Measurements from ENCODE around the gene ARMH3.

The ARMH3 gene

GRCh38 chr10:101956117-101956516 is 99.9 kb downstream of the ARMH3 start:
- DNase-seq: no peak
- intact Hi-C loops (cut with DNase I): no loop called here

- intact Hi-C loops (cut with DNase I): no loop called here
- DNase-seq: no peak
Measured at GRCh38 chr10:101952191-101952590, 103.8 kb downstream of the ARMH3 start.

- no peak for DNase-seq
- intact Hi-C loops (cut with DNase I): no loop called here
Measured at GRCh38 chr10:101950213-101950612, 105.8 kb downstream of the ARMH3 start.

GRCh38 chr10:101941871-101942270 is 114.1 kb downstream of the ARMH3 start:
- DNase-seq: no peak
- intact Hi-C loops (cut with DNase I): no loop called here

DNA sequence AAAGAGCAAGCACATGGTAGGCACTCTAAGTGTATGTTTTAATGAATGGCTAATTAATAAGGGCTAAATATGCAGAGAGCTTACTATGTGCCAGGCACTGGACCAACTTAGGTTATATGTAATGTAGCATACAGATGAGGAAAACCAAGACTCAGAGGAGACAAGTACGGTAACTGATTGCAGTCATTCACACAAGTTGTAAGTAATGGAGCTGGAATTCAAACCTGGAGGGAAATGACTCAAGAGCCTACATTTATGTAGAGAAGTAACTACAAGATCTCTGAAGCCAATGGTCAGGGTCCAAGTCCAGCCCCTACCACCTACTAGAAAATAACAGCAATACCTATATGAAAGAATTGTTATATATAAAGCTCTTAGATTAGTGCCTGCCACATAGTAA is 115.1 kb downstream of the ARMH3 start:
- intact Hi-C loops (cut with DNase I): no loop called here
- no peak for DNase-seq

DNA sequence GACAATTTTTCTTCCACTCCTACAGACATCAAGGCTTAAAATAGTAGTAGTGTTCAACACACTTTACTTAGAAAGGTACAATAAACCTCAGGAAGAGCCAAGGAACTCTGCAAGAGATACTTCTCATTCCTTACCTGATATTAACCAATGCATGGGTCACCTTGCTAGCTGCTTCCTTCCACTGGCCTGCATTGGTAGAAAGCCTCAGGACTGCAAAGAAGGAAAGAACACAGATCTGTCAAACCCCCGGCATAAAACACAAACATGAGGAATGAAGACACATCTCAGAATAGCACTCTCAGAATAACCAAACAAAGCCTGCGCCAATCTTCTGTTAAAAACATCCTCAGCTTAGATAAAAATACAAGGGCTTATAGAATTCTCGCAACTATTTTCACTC is 116.2 kb downstream of the ARMH3 start:
- intact Hi-C loops (cut with DNase I): no loop called here

DNA sequence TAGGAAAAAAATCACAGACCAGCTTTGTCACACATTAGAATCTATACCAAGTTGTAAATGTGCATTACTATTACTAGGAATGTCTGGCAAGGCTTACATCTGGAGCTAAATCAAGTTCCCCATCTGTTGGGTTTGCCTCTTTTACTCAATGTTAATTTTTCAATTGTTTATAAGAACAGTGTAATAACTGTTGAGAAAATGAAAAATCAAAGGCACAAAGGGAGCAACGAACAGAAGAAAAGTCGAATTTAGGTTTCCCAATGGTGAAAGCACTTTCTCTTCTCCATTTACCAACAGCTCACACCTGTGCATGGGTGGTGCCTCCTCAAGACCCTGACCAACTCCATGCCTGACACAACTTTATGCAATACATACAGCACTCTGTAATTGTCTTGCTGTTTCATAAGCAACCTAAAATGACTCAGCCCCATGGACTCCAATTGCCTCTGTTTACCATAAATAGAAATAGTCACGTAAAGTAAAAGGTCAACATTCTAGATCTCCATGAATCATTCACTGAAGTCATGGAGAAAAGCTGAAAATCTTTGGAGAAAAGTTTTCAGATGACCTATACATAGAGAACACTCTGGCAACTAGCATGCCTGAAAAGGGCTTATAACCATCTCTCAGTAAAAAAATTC is 116.8 kb downstream of the ARMH3 start:
- intact Hi-C loops (cut with DNase I): no loop called here
- DNase-seq: no peak

More for the DNA sequence above, 116.2 kb downstream of the ARMH3 start:
- DNase-seq: no peak

GRCh38 chr10:101938305-101939007 is 117.5 kb downstream of the ARMH3 start:
- intact Hi-C loops (cut with DNase I): no loop called here
- no peak for DNase-seq

GRCh38 chr10:101935431-101935830 is 120.5 kb downstream of the ARMH3 start:
- intact Hi-C loops (cut with DNase I): no loop called here
- no peak for DNase-seq

DNA sequence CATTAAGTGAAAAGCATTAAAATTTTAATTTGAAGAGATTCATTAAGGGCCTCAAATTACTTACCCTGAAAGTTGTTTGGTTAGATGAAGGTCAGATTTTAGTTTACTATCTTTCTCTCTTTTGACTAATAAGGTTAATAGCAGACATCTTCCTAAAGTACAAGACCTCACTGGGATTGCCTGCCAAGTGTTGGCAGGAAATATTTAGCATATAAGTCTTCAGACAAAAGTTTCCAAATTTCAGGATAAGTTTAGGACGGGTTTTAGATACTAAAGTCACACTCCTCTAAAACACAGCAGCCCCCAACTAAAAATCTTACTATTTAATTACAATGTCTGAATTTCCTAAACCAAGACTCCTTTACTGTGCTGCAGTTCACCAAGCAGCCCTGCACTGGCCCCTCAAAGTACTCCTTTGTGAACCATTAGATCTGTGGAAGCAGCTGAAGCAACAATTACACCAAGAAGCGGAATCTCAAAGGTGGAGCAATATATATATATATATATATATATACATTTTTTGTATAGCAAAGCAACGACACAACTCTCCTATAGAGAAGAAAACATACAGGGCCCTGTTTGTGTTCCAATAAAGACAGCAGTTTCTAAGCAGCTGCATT is 121.2 kb downstream of the ARMH3 start:
- intact Hi-C loops (cut with DNase I): no loop called here
- DNase-seq: no peak

GRCh38 chr10:101933976-101934375 is 122.0 kb downstream of the ARMH3 start:
- intact Hi-C loops (cut with DNase I): no loop called here
- DNase-seq: no peak

- intact Hi-C loops (cut with DNase I): no loop called here
- DNase-seq: no peak
Measured at GRCh38 chr10:101932183-101932582, 123.8 kb downstream of the ARMH3 start.

GRCh38 chr10:101925027-101925426 is 130.9 kb downstream of the ARMH3 start:
- intact Hi-C loops (cut with DNase I): no loop called here
- DNase-seq: no peak

DNA sequence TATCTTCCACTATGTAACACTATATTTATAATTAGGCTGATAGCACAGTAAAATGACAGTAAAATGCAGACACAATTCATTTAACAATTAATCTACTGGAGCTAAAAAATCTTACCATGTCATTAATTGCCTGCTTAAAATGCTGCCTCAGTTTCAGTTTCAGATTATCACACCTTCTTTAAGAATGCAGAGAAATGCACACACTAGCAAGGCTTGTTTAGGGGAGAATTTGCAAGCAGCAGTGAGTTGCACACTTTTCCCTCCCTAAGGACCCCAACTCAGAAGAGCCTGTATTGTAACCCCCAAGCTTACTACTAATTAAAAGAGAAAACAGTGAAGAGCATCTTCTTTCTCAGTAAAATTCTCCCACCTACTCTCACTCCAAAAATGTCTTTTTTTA is 132.7 kb downstream of the ARMH3 start:
- intact Hi-C loops (cut with DNase I): no loop called here

DNA sequence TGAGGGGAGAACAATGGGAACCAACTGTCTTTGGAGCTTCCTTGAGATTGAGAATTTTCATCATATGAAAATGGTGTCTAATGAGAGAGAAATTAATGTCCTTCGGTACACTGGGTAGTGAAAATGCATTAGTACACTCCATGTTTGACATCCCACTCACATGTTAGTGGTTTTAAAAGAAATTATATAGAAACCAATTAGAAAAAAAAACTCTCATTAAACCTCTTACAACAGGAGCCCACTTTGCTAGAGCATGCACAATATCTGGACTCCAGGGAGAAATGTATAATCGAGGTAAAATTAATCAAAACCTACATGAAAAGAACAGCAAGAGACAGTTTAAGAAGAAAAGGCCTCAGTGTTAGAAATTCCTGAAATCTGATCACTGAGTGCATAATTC is 133.1 kb downstream of the ARMH3 start:
- DNase-seq: no peak
- intact Hi-C loops (cut with DNase I): no loop called here

More for the DNA sequence above, 132.7 kb downstream of the ARMH3 start:
- no peak for DNase-seq

DNA sequence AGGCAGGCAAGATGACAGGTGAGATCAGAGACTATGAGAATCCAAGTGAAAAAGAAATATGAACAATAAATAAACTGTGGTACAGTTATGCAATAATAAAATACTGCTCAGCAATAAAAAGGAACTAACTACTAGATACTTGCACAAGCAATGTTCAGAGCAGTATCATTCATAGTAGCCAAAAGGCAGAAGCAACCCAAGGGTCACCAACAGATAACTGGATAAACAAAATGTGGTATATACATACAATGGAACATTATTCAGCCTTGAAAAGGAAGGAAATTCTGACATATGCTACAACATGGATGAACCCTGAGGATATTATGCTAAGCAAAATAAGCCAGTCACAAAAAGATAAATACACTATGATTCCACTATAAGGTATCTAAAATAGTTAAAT is 135.4 kb downstream of the ARMH3 start:
- DNase-seq: no peak
- intact Hi-C loops (cut with DNase I): no loop called here

- intact Hi-C loops (cut with DNase I): no loop called here
- no peak for DNase-seq
Measured at GRCh38 chr10:101919026-101919770, 136.8 kb downstream of the ARMH3 start.

DNA sequence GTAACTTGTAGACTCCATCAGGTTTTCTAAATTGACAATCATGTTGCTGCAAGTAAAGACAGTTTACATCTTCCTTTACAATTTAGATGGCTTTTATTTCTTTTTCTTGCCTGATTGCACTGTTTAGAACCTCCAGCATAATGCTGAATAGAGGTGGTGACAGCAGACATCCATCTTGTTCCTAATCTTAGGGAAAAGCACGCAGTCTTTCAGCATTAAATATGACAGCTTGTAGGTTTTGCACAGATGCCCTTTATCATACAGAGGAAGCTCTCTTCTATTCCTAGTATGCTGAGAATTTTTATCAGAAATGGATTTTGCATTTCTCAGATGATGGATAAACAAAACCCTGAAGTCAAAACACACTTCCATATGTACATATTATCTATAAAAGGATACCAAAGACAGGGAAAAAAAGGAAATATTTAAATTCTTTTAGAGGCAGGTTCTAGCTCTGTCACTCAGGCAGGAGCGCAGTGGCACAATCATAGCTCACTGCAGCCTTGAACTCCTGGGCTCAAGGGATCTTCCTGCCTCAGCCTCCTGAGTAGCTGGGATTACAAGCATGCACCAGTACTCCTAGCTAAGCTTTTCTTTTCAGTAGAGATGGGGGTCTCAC is 143.3 kb downstream of the ARMH3 start:
- no peak for DNase-seq
- intact Hi-C loops (cut with DNase I): no loop called here

DNA sequence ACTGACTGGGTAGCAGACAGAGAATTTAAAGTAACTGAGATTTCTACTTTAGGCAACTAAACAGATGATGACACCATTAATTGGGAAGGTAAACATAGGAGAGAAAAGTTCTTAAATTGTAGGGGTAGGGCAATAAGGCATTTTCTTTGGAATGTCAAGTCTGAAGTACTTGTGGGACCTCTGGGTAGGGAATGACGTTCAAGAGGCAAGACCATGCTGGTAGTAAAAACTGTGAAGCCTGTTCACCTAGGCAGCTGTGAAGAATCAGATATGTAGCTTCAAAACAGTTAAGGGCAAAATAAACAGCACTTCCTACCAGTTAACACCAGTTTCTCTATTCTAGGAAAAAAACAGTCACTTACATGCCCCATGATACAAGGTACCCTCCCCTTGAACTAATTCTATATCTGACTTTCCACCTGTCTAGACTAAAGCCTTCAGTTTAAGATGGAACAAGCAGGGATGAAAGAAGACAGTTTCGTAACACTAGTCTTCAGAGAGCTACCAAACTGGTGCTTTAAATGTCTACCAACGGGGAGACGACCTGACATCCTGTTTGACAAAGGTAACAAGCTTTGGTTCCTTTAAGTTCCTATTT is 149.3 kb downstream of the ARMH3 start:
- DNase-seq: no peak
- intact Hi-C loops (cut with DNase I): no loop called here

- intact Hi-C loops (cut with DNase I): no loop called here
- no peak for DNase-seq
Measured at GRCh38 chr10:101905251-101905650, 150.7 kb downstream of the ARMH3 start.
